C4-2B (cell line): ENCODE measurements around the gene SMARCB1.

Experiments
- H3K27ac ChIP-seq: fragments of 450-650 bp; 2 replicates; pipeline ENCODE4 v1.5.1; 2017
- CTCF ChIP-seq: fragments of 450-650 bp; conservative IDR thresholded peaks from 2 replicates; pipeline ENCODE4 v1.5.1; 2017; ENCODE audit warnings: mild to moderate bottlenecking
- ZFX ChIP-seq: fragments of 450-650 bp; IDR thresholded peaks from 2 replicates; pipeline ENCODE4 v1.6.1; 2017

SMARCB1 gene

GRCh38 chr22:23775779-23776375 lies 10.9 kb upstream of the SMARCB1 start:
- TF ChIP-seq CTCF (no peak), ZFX (no peak)
- H3K27ac ChIP-seq, result no peak overlapping the region

- no peak for TF ChIP-seq ZFX
- no peak for TF ChIP-seq CTCF
- no peak overlapping the region for H3K27ac ChIP-seq
These were observed 8.8 kb upstream of the SMARCB1 start for GRCh38 chr22:23777776-23778576.

GRCh38 chr22:23778577-23778900 lies 8.2 kb upstream of the SMARCB1 start:
- H3K27ac ChIP-seq, result no peak overlapping the region

GRCh38 chr22:23779083-23779482 lies 7.7 kb upstream of the SMARCB1 start:
- H3K27ac ChIP-seq, result no peak overlapping the region
- TF ChIP-seq CTCF (no peak), ZFX (no peak)

More at GRCh38 chr22:23778577-23778900, 8.2 kb upstream of the SMARCB1 start:
- TF ChIP-seq CTCF, result no peak
- no peak for TF ChIP-seq ZFX

- TF ChIP-seq ZFX (no peak), CTCF (no peak)
- H3K27ac ChIP-seq, result no peak overlapping the region
These were observed 7.0 kb upstream of the SMARCB1 start for GRCh38 chr22:23779731-23780130.

DNA sequence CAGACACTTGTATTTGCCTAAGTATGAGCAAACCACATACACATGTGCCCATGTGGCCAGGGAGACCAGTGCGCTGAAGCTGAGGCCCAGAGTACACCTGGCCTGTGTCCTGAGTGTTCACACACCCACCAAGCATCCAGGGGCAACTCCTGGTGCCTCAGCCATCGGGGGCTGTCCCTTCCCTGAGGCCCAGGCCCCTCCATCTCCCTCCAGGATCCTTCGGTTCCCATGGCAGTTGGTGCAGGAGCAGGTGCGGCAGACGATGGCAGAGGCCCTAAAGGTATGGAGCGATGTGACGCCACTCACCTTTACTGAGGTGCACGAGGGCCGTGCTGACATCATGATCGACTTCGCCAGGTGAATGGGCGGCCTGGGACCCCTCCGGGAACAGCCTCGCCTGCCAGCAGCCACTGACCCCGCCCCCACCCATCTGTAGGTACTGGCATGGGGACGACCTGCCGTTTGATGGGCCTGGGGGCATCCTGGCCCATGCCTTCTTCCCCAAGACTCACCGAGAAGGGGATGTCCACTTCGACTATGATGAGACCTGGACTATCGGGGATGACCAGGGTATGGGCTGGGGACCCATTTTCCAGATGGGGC lies 6.5 kb upstream of the SMARCB1 start:
- TF ChIP-seq CTCF (no peak), ZFX (no peak)
- H3K27ac ChIP-seq, result no peak overlapping the region

GRCh38 chr22:23781065-23781464 lies 5.7 kb upstream of the SMARCB1 start:
- H3K27ac ChIP-seq, result no peak overlapping the region
- TF ChIP-seq ZFX (no peak), CTCF (no peak)
